Ovary (tissue), 9 donors: ENCODE results near the gene MYOM1. TPM values are rescaled to one million over a fixed set of nuclear protein-coding genes. Genes with fewer than 3 reads are reported as not detected.

Experiments used
- DNase-seq, 5 donors: peaks; one replicate each; pipeline ENCODE4 v3.0.0-alpha.2; 2019 to 2020
- H3K27ac ChIP-seq, 2 donors: fragments of 200-600 bp; one replicate each; pipeline versions ENCODE4 v1.5.1 to v1.8.0; 2019 to 2022
- H3K27me3 ChIP-seq: fragments of 200-600 bp; one replicate; pipeline ENCODE4 v1.8.0; 2022
- H3K36me3 ChIP-seq: fragments of 200-600 bp; sonication (generic); one replicate; pipeline ENCODE4 v1.5.1; 2019
- H3K4me1 ChIP-seq: one replicate; pipeline ENCODE4 v1.8.1; 2013; ENCODE audit warnings: mild to moderate bottlenecking, moderate library complexity; ENCODE audit not compliant: insufficient read depth
- H3K4me3 ChIP-seq: fragments of 200-600 bp; sonication (generic); one replicate; pipeline ENCODE4 v1.5.1; 2017
- H3K9me3 ChIP-seq, 2 donors: fragments of 200-600 bp in 1 of 2; sonication (generic) in 1 of 2; one replicate each; pipeline versions ENCODE4 v1.5.1 to v1.8.1; 2013 to 2019; ENCODE audit warnings: mild to moderate bottlenecking in 1 of 2, moderate library complexity in 1 of 2
- EP300 ChIP-seq: sonication (generic); formaldehyde crosslinking; IDR thresholded peaks from one replicate; pipeline ENCODE4 v1.6.1; 2017; ENCODE audit warnings: antibody characterized with exemption
- POLR2A ChIP-seq: fragments of 450-650 bp; IDR thresholded peaks from one replicate; pipeline ENCODE4 v1.6.1; 2017; ENCODE audit warnings: antibody characterized with exemption, mild to moderate bottlenecking, moderate library complexity
- WGBS, 3 donors: extraction: QIAGEN DNeasy Blood & Tissue Kit in 1 of 3; methylation state at CpG; one replicate each; pipeline versions ENCODE4 v1.1.5 to v1.1.7; 2013 to 2017; 5-methylcytosine and 5-hydroxymethylcytosine counted together
- intact Hi-C, 4 donors: fragments of 100-400 bp; cut with DNase I; formaldehyde crosslinking; loops; one replicate each; pipeline versions ENCODE4 v1.11.0 to v1.15.1; 2022 to 2023
- polyA plus RNA-seq, 2 donors: library from polyadenylated mRNA; stranded (reverse); fragments of 200-250 nt in 1 of 2; fragments of 350-450 nt in 1 of 2; fragmentation: Illumina TruSeq in 1 of 2; extraction: RNeasy Lipid Tissue Mini Kit (QIAGEN cat#74804) in 1 of 2; gene quantifications; one replicate each; pipeline ENCODE4 v1.2.3, GENCODE V29; 2013 to 2014
- total RNA-seq, 7 donors: library from RNA; depleted of rRNA in 2 of 7; stranded (reverse); fragments of >200 nt in 2 of 7; fragmentation: NEBNext Ultra II Directional in 3 of 7; extraction: Animal tissue kit (Norgen Biotek cat#: 25700) in 3 of 7; gene quantifications; one replicate each; pipeline versions ENCODE4 v1.1.0 to v1.2.4, GENCODE V29; 2016 to 2023
- TF ChIP-seq, protein P1 (sequence below), 3 donors: fragments of 450-650 bp in 2 of 3; fragments of 200-600 bp in 1 of 3; IDR thresholded peaks; one replicate each; pipeline versions ENCODE4 v1.5.1 to v1.8.0; 2016 to 2022; ENCODE audit warnings: antibody characterized with exemption in 3 of 3, mild to moderate bottlenecking in 1 of 3
- donor health status: DM: no; HTN: no; CAD: no; lungs with moderate emphysema.
- donor health status: DM: no; HTN: no; CAD: no.
- donor health status: Bipolar disorder and iron deficiency.
- donor health status: DM: yes; HTN: yes; CAD: no.
- donor health status: DM: no; HTN: no; CAD: no.
- donor health status: DM: yes; HTN: yes; CAD: no.

MYOM1 gene
- total and polyA plus RNA-seq, 9 donors, result 0.69 to 21.0 (median 3.6) TPM

DNA sequence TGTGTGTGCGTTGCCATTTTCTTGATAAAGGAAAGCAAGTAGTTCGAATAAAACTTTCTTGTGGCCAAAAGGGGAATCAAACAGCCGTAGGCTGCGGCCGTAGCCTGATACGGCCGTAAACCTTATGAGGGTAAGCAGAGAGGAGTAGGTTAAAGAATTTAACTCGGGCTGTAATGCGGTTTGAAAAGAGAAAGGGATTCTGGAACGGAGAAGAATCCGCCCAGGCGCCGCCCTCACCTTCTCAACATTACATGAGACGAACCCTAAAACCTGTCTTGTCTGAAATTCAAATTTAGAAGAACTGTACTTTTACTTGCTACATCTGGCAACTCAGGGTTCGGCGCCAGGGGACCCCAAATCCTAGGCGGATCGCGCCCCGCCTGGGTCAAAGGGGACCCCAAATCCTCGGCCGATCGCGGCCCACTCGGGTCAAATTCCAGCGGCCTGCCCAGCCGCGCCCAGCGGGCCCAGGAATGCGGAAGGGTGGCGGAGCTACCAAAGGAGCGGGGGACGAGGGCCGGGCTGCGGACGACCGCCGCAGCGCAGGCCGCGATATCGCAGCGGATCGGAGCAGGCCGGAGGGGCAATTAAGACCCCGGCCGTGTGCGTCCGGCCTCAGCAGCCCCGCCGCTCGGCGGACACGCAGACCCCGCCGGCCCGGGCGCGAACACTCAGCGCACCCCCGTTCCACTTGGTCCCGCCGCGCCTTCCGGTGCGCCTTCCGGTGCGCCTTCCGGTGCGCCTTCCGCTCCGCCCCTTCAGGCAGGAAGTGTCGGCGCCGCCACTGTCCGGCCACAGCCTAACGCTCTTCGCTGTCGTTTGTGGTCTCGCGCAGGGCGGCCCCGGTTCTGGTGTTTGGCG, 41.8 kb upstream of the MYOM1 start, which contains the start of gene MYL12B:
TSS of gene MYL12B (plus strand) at position 761 of the 861 bp plus-strand sequence. CDS start 10,766 bp downstream, outside the sequence.
- Histone ChIP-seq H3K4me1 (peaks cover 18% of the 10 kb centered on the region), H3K27me3 (no peaks in the 10 kb centered on the region), H3K27ac (peak within 1 kb of the TSS; percentile 79 to 80), H3K9me3 (no peaks in the 10 kb centered on the region), H3K36me3 (no peaks in the 10 kb centered on the region), H3K4me3 (peak within 1 kb of the TSS; percentile 87)
- TF ChIP-seq EP300, result no peak
- TF ChIP-seq POLR2A, result peak; percentile 54
- TF ChIP-seq, protein P1, sequence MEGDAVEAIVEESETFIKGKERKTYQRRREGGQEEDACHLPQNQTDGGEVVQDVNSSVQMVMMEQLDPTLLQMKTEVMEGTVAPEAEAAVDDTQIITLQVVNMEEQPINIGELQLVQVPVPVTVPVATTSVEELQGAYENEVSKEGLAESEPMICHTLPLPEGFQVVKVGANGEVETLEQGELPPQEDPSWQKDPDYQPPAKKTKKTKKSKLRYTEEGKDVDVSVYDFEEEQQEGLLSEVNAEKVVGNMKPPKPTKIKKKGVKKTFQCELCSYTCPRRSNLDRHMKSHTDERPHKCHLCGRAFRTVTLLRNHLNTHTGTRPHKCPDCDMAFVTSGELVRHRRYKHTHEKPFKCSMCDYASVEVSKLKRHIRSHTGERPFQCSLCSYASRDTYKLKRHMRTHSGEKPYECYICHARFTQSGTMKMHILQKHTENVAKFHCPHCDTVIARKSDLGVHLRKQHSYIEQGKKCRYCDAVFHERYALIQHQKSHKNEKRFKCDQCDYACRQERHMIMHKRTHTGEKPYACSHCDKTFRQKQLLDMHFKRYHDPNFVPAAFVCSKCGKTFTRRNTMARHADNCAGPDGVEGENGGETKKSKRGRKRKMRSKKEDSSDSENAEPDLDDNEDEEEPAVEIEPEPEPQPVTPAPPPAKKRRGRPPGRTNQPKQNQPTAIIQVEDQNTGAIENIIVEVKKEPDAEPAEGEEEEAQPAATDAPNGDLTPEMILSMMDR (IDR thresholded peaks at IDR 0.05), result peak in 1 of 3 donors; percentile 51
- intact Hi-C loops, result loop anchor here in 1 of 4 donors (5.0 kb wide), 1 partner anchor 186 kb away; no protein-coding TSS in a partner anchor
- WGBS, 3 donors, result 0% methylated on average over 58 to 84 of the region's 84 CpGs
- DNase-seq, result peak; percentile 73 to 88 (median 77)

GRCh38 chr18:3260995-3261372, 41.2 kb upstream of the MYOM1 start:
- Histone ChIP-seq H3K4me1 (peaks cover 16% of the 10 kb centered on the region), H3K27ac (peak overlapping the region in 1 of 2 donors; percentile 80), H3K36me3 (no peaks in the 10 kb centered on the region), H3K27me3 (no peaks in the 10 kb centered on the region), H3K4me3 (peak overlapping the region; percentile 87), H3K9me3 (no peaks in the 10 kb centered on the region)
- intact Hi-C loops, result loop anchor here in 1 of 4 donors (5.0 kb wide), 1 partner anchor 186 kb away; no protein-coding TSS in a partner anchor
- TF ChIP-seq EP300 (no peak), POLR2A (no peak)
- TF ChIP-seq, protein P1 (IDR thresholded peaks at IDR 0.05), result no peak
- DNase-seq, result no peak
- WGBS, 3 donors, result 20 to 27% (median 24%) methylated on average over 5 of the region's 5 CpGs

DNA sequence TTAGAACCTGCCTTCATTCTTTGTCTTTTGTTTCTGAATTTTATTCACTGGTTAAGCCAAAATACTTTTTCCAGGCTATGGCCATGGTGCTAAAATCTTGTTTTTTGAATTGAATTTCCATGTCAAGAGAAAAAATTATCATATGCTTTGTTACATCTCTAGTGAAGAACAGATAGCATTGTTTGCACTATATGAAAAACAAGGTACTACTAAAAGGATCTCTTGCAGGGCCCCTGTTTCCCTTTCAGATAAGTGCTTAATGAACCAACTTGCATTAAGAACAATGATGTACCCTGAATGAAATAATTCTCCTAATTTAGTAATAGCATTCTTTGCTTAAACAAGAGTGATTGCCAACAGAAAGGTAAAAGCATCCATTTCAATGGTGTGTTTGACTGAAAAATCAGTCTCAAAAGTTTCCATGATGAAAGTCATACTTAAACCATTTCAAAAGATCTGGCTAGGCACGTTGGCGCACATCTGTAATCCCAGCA, 37.9 kb upstream of the MYOM1 start:
- H3K36me3 ChIP-seq, result no peaks in the 10 kb centered on the region
- no peak overlapping the region for H3K4me3 ChIP-seq
- no peaks in the 10 kb centered on the region for H3K9me3 ChIP-seq
- no peak overlapping the region for H3K27ac ChIP-seq
- H3K4me1 ChIP-seq, result peaks cover 5% of the 10 kb centered on the region
- no peaks in the 10 kb centered on the region for H3K27me3 ChIP-seq
- 88 to 89% (median 89%) methylated on average over 2 of the region's 2 CpGs for WGBS, 3 donors
- intact Hi-C loops, result no loop called here
- TF ChIP-seq EP300, result no peak
- no peak for TF ChIP-seq POLR2A
- TF ChIP-seq, protein P1 (IDR thresholded peaks at IDR 0.05), result no peak
- DNase-seq, result no peak

- H3K9me3 ChIP-seq, result no peaks in the 10 kb centered on the region
- intact Hi-C loops, result no loop called here
- H3K27ac ChIP-seq, result no peak overlapping the region
- 38 to 44% (median 39%) methylated on average over 5 of the region's 5 CpGs for WGBS, 3 donors
- H3K4me1 ChIP-seq, result peaks cover 7% of the 10 kb centered on the region
- TF ChIP-seq, protein P1 (IDR thresholded peaks at IDR 0.05), result no peak
- TF ChIP-seq EP300 (no peak), POLR2A (no peak)
- no peak overlapping the region for H3K4me3 ChIP-seq
- no peak for DNase-seq
- H3K27me3 ChIP-seq, result no peaks in the 10 kb centered on the region
- H3K36me3 ChIP-seq, result no peaks in the 10 kb centered on the region
These were observed 37.2 kb upstream of the MYOM1 start for GRCh38 chr18:3256693-3257626.
